Spleen (tissue), 11 donors: ENCODE data around the gene RASGEF1B. TPM values are rescaled to one million over a fixed set of nuclear protein-coding genes. Genes with fewer than 3 reads are reported as not detected.

Source experiments
- DNase-seq: peaks from one replicate; pipeline ENCODE4 v3.0.0-alpha.2; 2020
- H3K27ac ChIP-seq, 8 donors: fragments of 200-600 bp; sonication (generic) in 7 of 8; 1 replicate in 4 of 8; 2 replicates in 4 of 8; pipeline versions ENCODE4 v1.5.0 to v1.8.0; 2016 to 2021; ENCODE audit warnings: inconsistent platforms in 4 of 8, mild to moderate bottlenecking in 4 of 8, moderate library complexity in 1 of 8
- H3K27me3 ChIP-seq, 7 donors: fragments of 200-600 bp; sonication (generic) in 6 of 7; replicated peaks in 1 of 7; 1 replicate in 4 of 7; 2 replicates in 3 of 7; pipeline versions ENCODE4 v1.5.0 to v1.8.0; 2016 to 2021; ENCODE audit warnings: inconsistent platforms in 3 of 7, mild to moderate bottlenecking in 1 of 7
- H3K36me3 ChIP-seq, 6 donors: fragments of 200-600 bp; sonication (generic) in 5 of 6; 1 replicate in 4 of 6; 2 replicates in 2 of 6; pipeline versions ENCODE4 v1.5.0 to v1.8.0; 2016 to 2021; ENCODE audit warnings: inconsistent platforms in 2 of 6
- H3K4me1 ChIP-seq, 6 donors: fragments of 200-600 bp; sonication (generic) in 5 of 6; 1 replicate in 3 of 6; 2 replicates in 3 of 6; pipeline versions ENCODE4 v1.5.0 to v1.8.0; 2016 to 2021; ENCODE audit warnings: inconsistent platforms in 3 of 6
- H3K4me3 ChIP-seq, 8 donors: fragments of 200-600 bp; sonication (generic) in 7 of 8; 1 replicate in 4 of 8; 2 replicates in 4 of 8; pipeline versions ENCODE4 v1.5.0 to v1.8.0; 2016 to 2021; ENCODE audit warnings: inconsistent platforms in 4 of 8, mild to moderate bottlenecking in 4 of 8, moderate library complexity in 2 of 8
- H3K9me3 ChIP-seq, 8 donors: fragments of 200-600 bp; sonication (generic) in 7 of 8; 1 replicate in 4 of 8; 2 replicates in 4 of 8; pipeline versions ENCODE4 v1.5.0 to v1.8.0; 2016 to 2021; ENCODE audit warnings: inconsistent platforms in 4 of 8
- POLR2A ChIP-seq, 3 donors: fragments of 450-650 bp; IDR thresholded peaks; one replicate each; pipeline ENCODE4 v1.5.1; 2017; ENCODE audit warnings: antibody characterized with exemption in 3 of 3, mild to moderate bottlenecking in 1 of 3
- POLR2AphosphoS5 ChIP-seq, 3 donors: sonication (generic); formaldehyde crosslinking; IDR thresholded peaks; one replicate each; pipeline ENCODE4 v1.5.1; 2017; ENCODE audit warnings: antibody characterized with exemption in 3 of 3
- WGBS, 5 donors: extraction: QIAGEN DNeasy Blood & Tissue Kit in 3 of 5; methylation state at CpG; one replicate each; pipeline versions ENCODE4 v1.1.5 to v1.1.7; 2013 to 2018; 5-methylcytosine and 5-hydroxymethylcytosine counted together
- intact Hi-C: fragments of 100-400 bp; cut with DNase I; formaldehyde crosslinking; loops from one replicate; pipeline ENCODE4 v1.15.0; 2023; ENCODE audit warnings: low total_unique reads
- polyA plus RNA-seq, 3 donors: library from polyadenylated mRNA; stranded (reverse); fragments of 200-250 nt; gene quantifications; one replicate each; pipeline ENCODE4 v1.2.1, GENCODE V29; 2013
- total RNA-seq, 7 donors: library from RNA; depleted of rRNA in 3 of 7; stranded (reverse); fragments of >200 nt in 3 of 7; fragmentation: NEBNext Ultra II Directional in 4 of 7; extraction: Animal tissue kit (Norgen Biotek cat#: 25700) in 4 of 7; gene quantifications; one replicate each; pipeline versions ENCODE4 v1.1.0 to v1.2.1, GENCODE V29; 2016 to 2021
- TF ChIP-seq, protein P1 (sequence below), 11 experiments: fragments of 200-600 bp in 7 of 11; fragments of 450-650 bp in 4 of 11; sonication (generic) in 4 of 11; IDR thresholded peaks in 8 of 11; conservative IDR thresholded peaks in 3 of 11; 1 replicate in 7 of 11; 2 replicates in 4 of 11; pipeline versions ENCODE4 v1.4.0 to v1.8.0; 2016 to 2021; ENCODE audit warnings: antibody characterized with exemption in 11 of 11, inconsistent platforms in 4 of 11, mild to moderate bottlenecking in 1 of 11
- donor health status: healthy with polysubstance abuse.
- donor health status: DM: no; HTN: no; CAD: no; lungs with moderate emphysema.
- donor health status: DM: no; HTN: no; CAD: no.
- donor health status: Bipolar disorder and iron deficiency.
- donor health status: healthy.
- donor health status: DM: no; HTN: no; CAD: no.
- donor health status: DM: yes; HTN: yes; CAD: no.

Gene RASGEF1B
- total and polyA plus RNA-seq, 10 donors = 9.4 to 69.5 (median 32.0) TPM

- H3K4me3 ChIP-seq = no peak overlapping the region
- no peaks in the 10 kb centered on the region for H3K9me3 ChIP-seq
- 43 to 70% (median 66%) methylated on average over 1 of the region's 1 CpG for WGBS, 5 donors
- peaks cover 0 to 100% (median 70%) of the 10 kb centered on the region in 6 donors for H3K36me3 ChIP-seq
- H3K27me3 ChIP-seq = no peaks in the 10 kb centered on the region
- TF ChIP-seq, protein P1, sequence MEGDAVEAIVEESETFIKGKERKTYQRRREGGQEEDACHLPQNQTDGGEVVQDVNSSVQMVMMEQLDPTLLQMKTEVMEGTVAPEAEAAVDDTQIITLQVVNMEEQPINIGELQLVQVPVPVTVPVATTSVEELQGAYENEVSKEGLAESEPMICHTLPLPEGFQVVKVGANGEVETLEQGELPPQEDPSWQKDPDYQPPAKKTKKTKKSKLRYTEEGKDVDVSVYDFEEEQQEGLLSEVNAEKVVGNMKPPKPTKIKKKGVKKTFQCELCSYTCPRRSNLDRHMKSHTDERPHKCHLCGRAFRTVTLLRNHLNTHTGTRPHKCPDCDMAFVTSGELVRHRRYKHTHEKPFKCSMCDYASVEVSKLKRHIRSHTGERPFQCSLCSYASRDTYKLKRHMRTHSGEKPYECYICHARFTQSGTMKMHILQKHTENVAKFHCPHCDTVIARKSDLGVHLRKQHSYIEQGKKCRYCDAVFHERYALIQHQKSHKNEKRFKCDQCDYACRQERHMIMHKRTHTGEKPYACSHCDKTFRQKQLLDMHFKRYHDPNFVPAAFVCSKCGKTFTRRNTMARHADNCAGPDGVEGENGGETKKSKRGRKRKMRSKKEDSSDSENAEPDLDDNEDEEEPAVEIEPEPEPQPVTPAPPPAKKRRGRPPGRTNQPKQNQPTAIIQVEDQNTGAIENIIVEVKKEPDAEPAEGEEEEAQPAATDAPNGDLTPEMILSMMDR (IDR thresholded peaks at IDR 0.05 in 8 of 11, conservative IDR thresholded peaks at IDR 0.05 in 3 of 11) = no peak
- peaks cover 0 to 19% (median 0%) of the 10 kb centered on the region in 6 donors for H3K4me1 ChIP-seq
- intact Hi-C loops = no loop called here
- H3K27ac ChIP-seq = no peak overlapping the region
- no peak for DNase-seq
Observed at GRCh38 chr4:81446634-81447033, 25.1 kb downstream of the RASGEF1B start.

GRCh38 chr4:81445196-81445595 lies 26.5 kb downstream of the RASGEF1B start:
- no peak for DNase-seq
- H3K4me1 ChIP-seq = peaks cover 0 to 19% (median 0%) of the 10 kb centered on the region in 6 donors
- H3K4me3 ChIP-seq = no peak overlapping the region
- peaks cover 0 to 100% (median 77%) of the 10 kb centered on the region in 6 donors for H3K36me3 ChIP-seq
- 89 to 92% (median 90%) methylated on average over 5 of the region's 5 CpGs for WGBS, 5 donors
- TF ChIP-seq, protein P1 (IDR thresholded peaks at IDR 0.05 in 8 of 11, conservative IDR thresholded peaks at IDR 0.05 in 3 of 11) = no peak
- TF ChIP-seq POLR2AphosphoS5 (IDR thresholded peaks at IDR 0.05) (no peak), POLR2A (IDR thresholded peaks at IDR 0.05) (no peak)
- no peaks in the 10 kb centered on the region for H3K9me3 ChIP-seq
- intact Hi-C loops = no loop called here
- no peaks in the 10 kb centered on the region for H3K27me3 ChIP-seq
- H3K27ac ChIP-seq = no peak overlapping the region

- 84 to 92% (median 88%) methylated on average over 4 of the region's 4 CpGs for WGBS, 5 donors
- Histone ChIP-seq H3K27me3 (no peaks in the 10 kb centered on the region), H3K4me1 (peaks cover 0 to 19% (median 0%) of the 10 kb centered on the region in 6 donors), H3K9me3 (no peaks in the 10 kb centered on the region), H3K27ac (no peak overlapping the region), H3K4me3 (no peak overlapping the region), H3K36me3 (peaks cover 0 to 100% (median 82%) of the 10 kb centered on the region in 6 donors)
- no peak for DNase-seq
- TF ChIP-seq POLR2A (IDR thresholded peaks at IDR 0.05) (no peak), POLR2AphosphoS5 (IDR thresholded peaks at IDR 0.05) (no peak)
- TF ChIP-seq, protein P1 (IDR thresholded peaks at IDR 0.05 in 8 of 11, conservative IDR thresholded peaks at IDR 0.05 in 3 of 11) = no peak
- intact Hi-C loops = no loop called here
Observed at GRCh38 chr4:81442484-81443085, 29.1 kb downstream of the RASGEF1B start.

DNA sequence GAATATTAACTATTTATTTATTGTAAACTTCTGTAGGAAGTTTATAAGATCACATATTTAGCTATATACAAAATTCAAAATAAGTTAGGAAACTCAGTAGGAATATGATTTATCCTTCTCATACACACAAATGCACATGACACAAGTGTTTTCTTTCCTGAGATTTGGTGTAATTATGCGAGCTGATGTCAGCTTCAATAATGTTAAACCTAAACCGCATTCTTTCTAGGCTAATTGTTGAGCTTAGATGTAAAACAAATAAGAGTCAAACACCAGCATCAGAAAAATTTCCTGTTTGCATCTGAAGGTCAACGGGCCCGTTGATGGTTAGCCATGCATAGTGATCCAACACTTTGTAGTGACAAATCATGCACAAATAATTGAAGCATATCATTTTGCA lies 30.8 kb downstream of the RASGEF1B start:
- Histone ChIP-seq H3K4me1 (peaks cover 0 to 4% (median 0%) of the 10 kb centered on the region in 6 donors), H3K27ac (no peak overlapping the region), H3K27me3 (no peaks in the 10 kb centered on the region), H3K36me3 (peaks cover 0 to 100% (median 74%) of the 10 kb centered on the region in 6 donors), H3K9me3 (no peaks in the 10 kb centered on the region), H3K4me3 (no peak overlapping the region)
- 70 to 81% (median 79%) methylated on average over 4 of the region's 4 CpGs for WGBS, 5 donors
- no peak for TF ChIP-seq POLR2AphosphoS5 (IDR thresholded peaks at IDR 0.05)
- TF ChIP-seq POLR2A (IDR thresholded peaks at IDR 0.05) = no peak
- TF ChIP-seq, protein P1 (IDR thresholded peaks at IDR 0.05 in 8 of 11, conservative IDR thresholded peaks at IDR 0.05 in 3 of 11) = no peak
- no peak for DNase-seq
- intact Hi-C loops = no loop called here
